Pancreas (tissue), 10 donors: ENCODE data around the gene HSPBP1. TPM values are rescaled to one million over a fixed set of nuclear protein-coding genes. Genes with fewer than 3 reads are reported as not detected.

Experiments used
- ATAC-seq, 4 donors: fragments of 200-7000 bp; cut with Tn5 transposase; one replicate each; pipeline versions ENCODE4 v1.8.0 to v1.9.1; 2020; ENCODE audit warnings: mild to moderate bottlenecking in 4 of 4, moderate library complexity in 4 of 4
- DNase-seq, 6 donors: peaks; one replicate each; pipeline ENCODE4 v3.0.0-alpha.2; 2020
- FAIRE-seq: peaks from 2 replicates; lab custom pipeline; 2012; peaks lifted over from hg19 to GRCh38; lab: Jason Lieb, UNC
- H3K27ac ChIP-seq, 4 donors: fragments of 200-600 bp; sonication (generic); 1 replicate in 3 of 4; 2 replicates in 1 of 4; pipeline versions ENCODE4 v1.5.0 to v1.8.0; 2020
- H3K27me3 ChIP-seq, 4 donors: fragments of 200-600 bp; one replicate each; pipeline ENCODE4 v1.8.0; 2021
- H3K36me3 ChIP-seq, 3 donors: fragments of 200-600 bp; sonication (generic) in 1 of 3; one replicate each; pipeline versions ENCODE4 v1.5.0 to v1.8.0; 2020 to 2021
- H3K4me1 ChIP-seq, 3 donors: fragments of 200-600 bp; one replicate each; pipeline ENCODE4 v1.8.0; 2021
- H3K4me3 ChIP-seq, 4 donors: fragments of 200-600 bp; sonication (generic) in 2 of 4; one replicate each; pipeline versions ENCODE4 v1.5.0 to v1.8.0; 2020 to 2021
- H3K9me3 ChIP-seq, 4 donors: fragments of 200-600 bp; one replicate each; pipeline ENCODE4 v1.8.0; 2021
- CTCF ChIP-seq, 4 donors: fragments of 200-600 bp; sonication (generic) in 3 of 4; IDR thresholded peaks; one replicate each; pipeline versions ENCODE4 v1.5.0 to v1.8.0; 2021; ENCODE audit warnings: antibody characterized with exemption in 4 of 4
- WGBS, 2 donors: extraction: QIAGEN DNeasy Blood & Tissue Kit; methylation state at CpG; one replicate each; pipeline ENCODE4 v1.1.7; 2013; 5-methylcytosine and 5-hydroxymethylcytosine counted together
- intact Hi-C, 3 donors: fragments of 100-400 bp; cut with DNase I; formaldehyde crosslinking; loops; one replicate each; pipeline versions ENCODE4 v1.11.1 to v1.14.2; 2022
- polyA plus RNA-seq, 2 donors: library from polyadenylated mRNA; stranded (reverse); fragments of 200-250 nt; gene quantifications; one replicate each; pipeline ENCODE4 v1.2.3, GENCODE V29; 2013
- total RNA-seq, 6 donors: library from RNA; stranded (reverse); fragmentation: NEBNext Ultra II Directional in 4 of 6; extraction: Animal tissue kit (Norgen Biotek cat#: 25700) in 4 of 6; gene quantifications; one replicate each; pipeline versions ENCODE4 v1.2.1 to v1.2.4, GENCODE V29; 2021 to 2023
- donor health status: healthy with polysubstance abuse.
- donor health status: DM: no; HTN: no; CAD: no; lungs with moderate emphysema.
- donor health status: DM: no; HTN: no; CAD: no.
- donor health status: control.
- donor health status: control.
- donor health status: Bipolar disorder and iron deficiency.
- donor health status: DM: yes; HTN: yes; CAD: no.
- donor health status: DM: no; HTN: no; CAD: no.
- donor health status: DM: no; HTN: no; CAD: no.
- donor health status: DM: yes; HTN: yes; CAD: no.

The HSPBP1 gene
- total and polyA plus RNA-seq, 8 donors = 7.0 to 29.5 (median 12.8) TPM

GRCh38 chr19:55258828-55259539 lies 20.9 kb downstream of the HSPBP1 start, which contains the start of gene PPP6R1:
TSS of gene PPP6R1 (minus strand) at chr19:55259017. CDS start at chr19:55247103, 11,914 bp downstream.
- 0 to 1% methylated on average over 58 to 76 of the region's 76 CpGs for WGBS, 2 donors
- FAIRE-seq (peak; percentile 70), ATAC-seq (peak; percentile 90 to 96 (median 94)), DNase-seq (peak; percentile 96 to 100 (median 99))
- Histone ChIP-seq H3K36me3 (no peaks in the 10 kb centered on the region), H3K27me3 (no peaks in the 10 kb centered on the region), H3K4me3 (peak within 1 kb of the TSS; percentile 55 to 99 (median 93)), H3K9me3 (no peaks in the 10 kb centered on the region), H3K4me1 (peaks cover 7 to 26% (median 8%) of the 10 kb centered on the region in 3 donors), H3K27ac (peak within 1 kb of the TSS; percentile 53 to 90 (median 77))
- intact Hi-C loops = no loop called here
- no peak for TF ChIP-seq CTCF (IDR thresholded peaks at IDR 0.05)

GRCh38 chr19:55258476-55258827 lies 21.5 kb downstream of the HSPBP1 start:
- intact Hi-C loops = no loop called here
- FAIRE-seq = no peak
- 0% methylated on average over 40 to 53 of the region's 53 CpGs for WGBS, 2 donors
- peak in 3 of 6 donors; percentile 59 to 75 (median 72) for DNase-seq
- Histone ChIP-seq H3K4me1 (peaks cover 7 to 26% (median 8%) of the 10 kb centered on the region in 3 donors), H3K36me3 (no peaks in the 10 kb centered on the region), H3K4me3 (peak overlapping the region; percentile 55 to 99 (median 93)), H3K9me3 (no peaks in the 10 kb centered on the region), H3K27ac (peak overlapping the region; percentile 44 to 90 (median 77)), H3K27me3 (no peaks in the 10 kb centered on the region)
- ATAC-seq = peak; percentile 4 to 13 (median 12)
- TF ChIP-seq CTCF (IDR thresholded peaks at IDR 0.05) = no peak

- WGBS, 2 donors = 1 to 2% methylated on average over 43 to 51 of the region's 51 CpGs
- no peaks in the 10 kb centered on the region for H3K36me3 ChIP-seq
- no peak for TF ChIP-seq CTCF (IDR thresholded peaks at IDR 0.05)
- intact Hi-C loops = no loop called here
- ATAC-seq (no peak), FAIRE-seq (no peak), DNase-seq (peak in 1 of 6 donors; percentile 68)
- H3K27ac ChIP-seq = no peak overlapping the region
- H3K27me3 ChIP-seq = no peaks in the 10 kb centered on the region
- peaks cover 7 to 28% (median 8%) of the 10 kb centered on the region in 3 donors for H3K4me1 ChIP-seq
- no peaks in the 10 kb centered on the region for H3K9me3 ChIP-seq
- peak overlapping the region; percentile 55 to 99 (median 93) for H3K4me3 ChIP-seq
Observed at GRCh38 chr19:55257461-55258420, 22.2 kb downstream of the HSPBP1 start.

- no peak for DNase-seq
- Histone ChIP-seq H3K4me1 (peaks cover 7 to 28% (median 8%) of the 10 kb centered on the region in 3 donors), H3K27me3 (no peaks in the 10 kb centered on the region), H3K9me3 (no peaks in the 10 kb centered on the region), H3K27ac (no peak overlapping the region), H3K36me3 (no peaks in the 10 kb centered on the region), H3K4me3 (peak overlapping the region in 3 of 4 donors; percentile 55 to 99 (median 90))
- FAIRE-seq = no peak
- TF ChIP-seq CTCF (IDR thresholded peaks at IDR 0.05) = no peak
- no peak for ATAC-seq
- intact Hi-C loops = no loop called here
- 25 to 34% methylated on average over 22 of the region's 22 CpGs for WGBS, 2 donors
Observed at GRCh38 chr19:55256562-55257460, 23.1 kb downstream of the HSPBP1 start.
